ENCODE measurements around the gene LSR.

Gene LSR

GRCh38 chr19:35298561-35298972, 49.8 kb downstream of the LSR start:
- no peak for DNase-seq (ENCODE audit: low read depth in 2 of 2, low spot score in 1 of 2)

GRCh38 chr19:35299523-35300338, 50.9 kb downstream of the LSR start:
- DNase-seq (ENCODE audit: low read depth in 2 of 2, low spot score in 1 of 2): no peak

GRCh38 chr19:35300339-35300649, 51.5 kb downstream of the LSR start:
- no peak for DNase-seq (ENCODE audit: low read depth in 2 of 2, low spot score in 1 of 2)

GRCh38 chr19:35301961-35302360, 53.2 kb downstream of the LSR start:
- no peak for DNase-seq (ENCODE audit: low read depth in 2 of 2, low spot score in 1 of 2)

- DNase-seq (ENCODE audit: low read depth in 2 of 2, low spot score in 1 of 2): no peak
These were observed 53.6 kb downstream of the LSR start for GRCh38 chr19:35302446-35302845.

- DNase-seq (ENCODE audit: low read depth in 2 of 2, low spot score in 1 of 2): no peak
These were observed 54.6 kb downstream of the LSR start for GRCh38 chr19:35303357-35303915.

GRCh38 chr19:35304036-35304435, 55.2 kb downstream of the LSR start:
- DNase-seq (ENCODE audit: low read depth in 2 of 2, low spot score in 1 of 2): no peak

GRCh38 chr19:35305181-35305580, 56.4 kb downstream of the LSR start:
- DNase-seq (ENCODE audit: low read depth in 2 of 2, low spot score in 1 of 2): no peak

GRCh38 chr19:35306473-35307246, 57.9 kb downstream of the LSR start:
- DNase-seq (ENCODE audit: low read depth in 2 of 2, low spot score in 1 of 2): no peak

- no peak for DNase-seq (ENCODE audit: low read depth in 2 of 2, low spot score in 1 of 2)
These were observed 59.1 kb downstream of the LSR start for GRCh38 chr19:35307931-35308330.

GRCh38 chr19:35308910-35309309, 60.1 kb downstream of the LSR start:
- no peak for DNase-seq (ENCODE audit: low read depth in 2 of 2, low spot score in 1 of 2)

- no peak for DNase-seq (ENCODE audit: low read depth in 2 of 2, low spot score in 1 of 2)
These were observed 60.9 kb downstream of the LSR start for GRCh38 chr19:35309481-35310279.

GRCh38 chr19:35310331-35310730, 61.5 kb downstream of the LSR start:
- no peak for DNase-seq (ENCODE audit: low read depth in 2 of 2, low spot score in 1 of 2)

GRCh38 chr19:35310811-35311465, 62.1 kb downstream of the LSR start:
- no peak for DNase-seq (ENCODE audit: low read depth in 2 of 2, low spot score in 1 of 2)

- no peak for DNase-seq (ENCODE audit: low read depth in 2 of 2, low spot score in 1 of 2)
These were observed 63.3 kb downstream of the LSR start for GRCh38 chr19:35311901-35312665.

GRCh38 chr19:35313587-35313986, 64.8 kb downstream of the LSR start:
- DNase-seq (ENCODE audit: low read depth in 2 of 2, low spot score in 1 of 2): no peak

GRCh38 chr19:35314031-35314430, 65.2 kb downstream of the LSR start:
- no peak for DNase-seq (ENCODE audit: low read depth in 2 of 2, low spot score in 1 of 2)

- no peak for DNase-seq (ENCODE audit: low read depth in 2 of 2, low spot score in 1 of 2)
These were observed 66.2 kb downstream of the LSR start for GRCh38 chr19:35314858-35315470.

- DNase-seq (ENCODE audit: low read depth in 2 of 2, low spot score in 1 of 2): no peak
These were observed 67.1 kb downstream of the LSR start for GRCh38 chr19:35315883-35316282.

- no peak for DNase-seq (ENCODE audit: low read depth in 2 of 2, low spot score in 1 of 2)
These were observed 67.8 kb downstream of the LSR start for GRCh38 chr19:35316560-35316959.
